DMS79 (cell line): Measurements from ENCODE around the gene CAMK2B.

Experiments
- DNase-seq: peaks from one replicate; lab custom pipeline; 2025; lab: John Stamatoyannopoulos, UW

Gene CAMK2B

GRCh38 chr7:44256459-44256858 is 68.9 kb downstream of the CAMK2B start:
- DNase-seq: no peak

GRCh38 chr7:44251881-44252280 is 73.5 kb downstream of the CAMK2B start:
- no peak for DNase-seq

- no peak for DNase-seq
These were observed 74.1 kb downstream of the CAMK2B start for GRCh38 chr7:44251269-44251668.

GRCh38 chr7:44249639-44250234 is 75.7 kb downstream of the CAMK2B start:
- DNase-seq: no peak

- no peak for DNase-seq
These were observed 77.3 kb downstream of the CAMK2B start for GRCh38 chr7:44247868-44248651.

- no peak for DNase-seq
These were observed 78.8 kb downstream of the CAMK2B start for GRCh38 chr7:44246396-44247113.

- no peak for DNase-seq
These were observed 81.1 kb downstream of the CAMK2B start for GRCh38 chr7:44244282-44244681.

- no peak for DNase-seq
These were observed 83.3 kb downstream of the CAMK2B start for GRCh38 chr7:44242091-44242490.

- DNase-seq: peak; percentile 59
These were observed 84.3 kb downstream of the CAMK2B start for GRCh38 chr7:44240983-44241510.

GRCh38 chr7:44240376-44240775 is 85.0 kb downstream of the CAMK2B start:
- no peak for DNase-seq

GRCh38 chr7:44239361-44239760 is 86.0 kb downstream of the CAMK2B start:
- DNase-seq: no peak

- DNase-seq: no peak
These were observed 87.2 kb downstream of the CAMK2B start for GRCh38 chr7:44238116-44238695.

- no peak for DNase-seq
These were observed 87.7 kb downstream of the CAMK2B start for GRCh38 chr7:44237696-44238095.

- no peak for DNase-seq
These were observed 89.1 kb downstream of the CAMK2B start for GRCh38 chr7:44236333-44236728.

GRCh38 chr7:44235582-44236332 is 89.6 kb downstream of the CAMK2B start:
- peak; percentile 45 for DNase-seq

GRCh38 chr7:44235066-44235465 is 90.3 kb downstream of the CAMK2B start:
- no peak for DNase-seq

- no peak for DNase-seq
These were observed 92.3 kb downstream of the CAMK2B start for GRCh38 chr7:44232901-44233715.

GRCh38 chr7:44232396-44232795 is 93.0 kb downstream of the CAMK2B start:
- no peak for DNase-seq

GRCh38 chr7:44231088-44231487 is 94.3 kb downstream of the CAMK2B start:
- no peak for DNase-seq

- DNase-seq: no peak
These were observed 95.1 kb downstream of the CAMK2B start for GRCh38 chr7:44230286-44230685.
